HG02852 (cell line): Measurements from ENCODE around the gene MTFP1.
"Not testable (repeated sequence)": the region's sequence is repeated elsewhere in the genome, so short reads cannot be mapped to it uniquely, and the experiment has no call there.

ENCODE experiments used
- ATAC-seq: cut with Tn5 transposase; IDR thresholded peaks from one replicate; pipeline ENCODE4 v1.9.1; 2021; ENCODE audit warnings: mild to moderate bottlenecking, moderate library complexity; ENCODE audit not compliant: unreplicated experiment

The MTFP1 gene

GRCh38 chr22:30425327-30425615 is 297 bp upstream of the MTFP1 start:
- ATAC-seq, result no peak

- no peak for ATAC-seq
Measured at GRCh38 chr22:30426388-30427353, 1.1 kb downstream of the MTFP1 start.

GRCh38 chr22:30427871-30428270 is 2.3 kb downstream of the MTFP1 start:
- ATAC-seq, result no peak

- no peak for ATAC-seq
Measured at GRCh38 chr22:30429887-30430286, 4.3 kb downstream of the MTFP1 start.

- no peak for ATAC-seq
Measured at GRCh38 chr22:30430933-30431332, 5.4 kb downstream of the MTFP1 start.

GRCh38 chr22:30432096-30432495 is 6.5 kb downstream of the MTFP1 start:
- ATAC-seq, result no peak

GRCh38 chr22:30432520-30432919 is 7.0 kb downstream of the MTFP1 start:
- ATAC-seq, result no peak

GRCh38 chr22:30433227-30433626 is 7.7 kb downstream of the MTFP1 start:
- ATAC-seq, result no peak

GRCh38 chr22:30433773-30434172 is 8.2 kb downstream of the MTFP1 start:
- ATAC-seq, result no peak

GRCh38 chr22:30434843-30435242 is 9.3 kb downstream of the MTFP1 start:
- no peak for ATAC-seq

- no peak for ATAC-seq
Measured at GRCh38 chr22:30435674-30436126, 10.1 kb downstream of the MTFP1 start.

GRCh38 chr22:30436196-30436595 is 10.6 kb downstream of the MTFP1 start:
- no peak for ATAC-seq

- ATAC-seq, result no peak
Measured at GRCh38 chr22:30438559-30438958, 13.0 kb downstream of the MTFP1 start.

- no peak for ATAC-seq
Measured at GRCh38 chr22:30439226-30439625, 13.7 kb downstream of the MTFP1 start.

GRCh38 chr22:30439836-30440235 is 14.3 kb downstream of the MTFP1 start:
- no peak for ATAC-seq

GRCh38 chr22:30441088-30441487 is 15.5 kb downstream of the MTFP1 start:
- ATAC-seq, result no peak

GRCh38 chr22:30444632-30445437 is 19.3 kb downstream of the MTFP1 start:
- ATAC-seq, result no peak

GRCh38 chr22:30445438-30446145 is 20.0 kb downstream of the MTFP1 start:
- ATAC-seq, result no peak

- ATAC-seq, result no peak
Measured at GRCh38 chr22:30447656-30448055, 22.1 kb downstream of the MTFP1 start.

- not testable (repeated sequence) for ATAC-seq
Measured at GRCh38 chr22:30451488-30451887, 25.9 kb downstream of the MTFP1 start.

- ATAC-seq, result no peak
Measured at GRCh38 chr22:30452861-30453260, 27.3 kb downstream of the MTFP1 start.
